HCT116 (cell line): Measurements from ENCODE around the gene OBSCN. TPM values are rescaled to one million over a fixed set of nuclear protein-coding genes. Genes with fewer than 3 reads are reported as not detected.

Experiments used
- ATAC-seq: fragments of 200-7000 bp; cut with Tn5 transposase; 2 replicates; pipeline ENCODE4 v1.9.1; 2020; ENCODE audit warnings: mild to moderate bottlenecking, moderate library complexity
- BruUV-seq: library from RNA; stranded (reverse); fragments of 400-500 nt; replicated peaks from 2 replicates; lab custom pipeline; 2021; lab: Mats Ljungman, UMichigan
- CTCF ChIA-PET: fragments of 300-600 bp; sonication (Branson Sonifier 250); formaldehyde crosslinking; loops from one replicate; lab custom pipeline; 2021; ENCODE audit warnings: antibody characterized with exemption; lab: Charles Lee
- POLR2A ChIA-PET: fragments of 300-600, 350-600 bp; sonication (Branson Sonifier 250); formaldehyde crosslinking; loops from one replicate; lab custom pipeline; 2021; ENCODE audit warnings: antibody characterized with exemption; lab: Charles Lee
- RAD21 ChIA-PET, 2 experiments: fragments of 300-600 bp; sonication (Branson Sonifier 250); formaldehyde crosslinking; loops; one replicate each; lab custom pipeline; 2023; ENCODE audit warnings: low total read pairs in 2 of 2; ENCODE audit not compliant: uncharacterized antibody in 2 of 2, unreplicated experiment in 2 of 2, low non-redundant PET in 1 of 2; lab: Charles Lee
- DNase-seq: peaks from one replicate; pipeline ENCODE4 v3.0.0-alpha.2; 2010; ENCODE audit warnings: low read depth, low spot score
- H2AFZ ChIP-seq: fragments of 200-600 bp; shearing (Covaris generic), sonication (generic); 2 replicates; pipeline ENCODE4 v1.6.1; 2017; ENCODE audit warnings: low read depth, mixed run types, mixed read lengths, antibody characterized with exemption, low read length; ENCODE audit not compliant: poor library complexity, severe bottlenecking
- H3K27ac ChIP-seq: 2 replicates; pipeline ENCODE4 v1.5.1; 2012; ENCODE audit warnings: low read depth, low read length
- H3K27me3 ChIP-seq: fragments of 200-600 bp; sonication (generic); 2 replicates; pipeline ENCODE4 v1.6.1; 2016; ENCODE audit warnings: mixed run types, low read length, mixed read lengths; ENCODE audit not compliant: insufficient read depth
- H3K36me3 ChIP-seq, 2 experiments: fragments of 200-500 bp in 1 of 2; fragments of 200-600 bp in 1 of 2; sonication (Bioruptor generic) in 1 of 2; sonication (generic) in 1 of 2; 2 replicates each; pipeline versions ENCODE4 v1.5.1 to v1.6.1; 2014 to 2016; ENCODE audit warnings: low read length in 2 of 2, inconsistent platforms in 1 of 2, mixed read lengths in 1 of 2, mixed run types in 1 of 2; ENCODE audit not compliant: insufficient read depth in 2 of 2, control insufficient read depth in 1 of 2
- H3K4me1 ChIP-seq, 2 experiments: fragments of 200-600 bp in 1 of 2; sonication (generic) in 1 of 2; 2 replicates each; pipeline versions ENCODE4 v1.5.1 to v1.6.1; 2012 to 2017; ENCODE audit warnings: low read length in 2 of 2, inconsistent platforms in 1 of 2, mild to moderate bottlenecking in 1 of 2, mixed read lengths in 1 of 2, mixed run types in 1 of 2, moderate library complexity in 1 of 2; ENCODE audit not compliant: insufficient read depth in 2 of 2, control insufficient read depth in 1 of 2
- H3K4me2 ChIP-seq: fragments of 200-600 bp; sonication (generic); 2 replicates; pipeline ENCODE4 v1.6.1; 2017; ENCODE audit warnings: mixed run types, low read length, mixed read lengths
- H3K4me3 ChIP-seq, 2 experiments: fragments of 200-600 bp in 1 of 2; sonication (generic) in 1 of 2; replicated peaks in 1 of 2; 2 replicates each; pipeline ENCODE4 v1.5.1; 2011 to 2016; ENCODE audit warnings: low read length in 2 of 2, control low read depth in 1 of 2, low read depth in 1 of 2, mild to moderate bottlenecking in 1 of 2, mixed read lengths in 1 of 2, mixed run types in 1 of 2
- H3K79me2 ChIP-seq: fragments of 200-600 bp; sonication (generic); 2 replicates; pipeline ENCODE4 v1.6.1; 2017; ENCODE audit warnings: mild to moderate bottlenecking, mixed run types, low read length, moderate library complexity, mixed read lengths; ENCODE audit not compliant: insufficient read depth
- H3K9ac ChIP-seq: fragments of 200-600 bp; sonication (generic); 2 replicates; pipeline ENCODE4 v1.6.1; 2016; ENCODE audit warnings: low read length, mixed read lengths
- H3K9me2 ChIP-seq: fragments of 200-600 bp; sonication (generic), shearing (Covaris generic); 2 replicates; pipeline ENCODE4 v1.6.1; 2017; ENCODE audit warnings: mixed run types, mild to moderate bottlenecking, moderate library complexity; ENCODE audit not compliant: insufficient read depth
- H3K9me3 ChIP-seq, 2 experiments: fragments of 200-500 bp in 1 of 2; fragments of 200-600 bp in 1 of 2; sonication (Bioruptor generic) in 1 of 2; sonication (generic) in 1 of 2; 2 replicates each; pipeline ENCODE4 v1.6.1; 2014 to 2017; ENCODE audit warnings: low read length in 2 of 2, mixed read lengths in 2 of 2, inconsistent platforms in 1 of 2, low read depth in 1 of 2, mild to moderate bottlenecking in 1 of 2, mixed run types in 1 of 2, moderate library complexity in 1 of 2; ENCODE audit not compliant: control insufficient read depth in 1 of 2, insufficient read depth in 1 of 2
- H4K20me1 ChIP-seq: fragments of 200-600 bp; sonication (generic), shearing (Covaris generic); 2 replicates; pipeline ENCODE4 v1.6.1; 2017; ENCODE audit warnings: mixed run types, mild to moderate bottlenecking, moderate library complexity; ENCODE audit not compliant: insufficient read depth
- CBX3 ChIP-seq: IDR thresholded peaks from 2 replicates; pipeline ENCODE4 v1.6.1; 2012; ENCODE audit warnings: low read depth
- CEBPB ChIP-seq: IDR thresholded peaks from 2 replicates; pipeline ENCODE4 v1.6.1; 2012; ENCODE audit warnings: low read depth
- EGR1 ChIP-seq: IDR thresholded peaks from 2 replicates; pipeline ENCODE4 v1.6.1; 2012; ENCODE audit warnings: low read depth
- ELF1 ChIP-seq: IDR thresholded peaks from 2 replicates; pipeline ENCODE4 v1.6.1; 2012; ENCODE audit warnings: low read depth, borderline replicate concordance
- EZH2phosphoT487 ChIP-seq: fragments of 200-600 bp; IDR thresholded peaks from 2 replicates; pipeline ENCODE4 v1.6.1; 2018; ENCODE audit warnings: antibody characterized with exemption, borderline replicate concordance
- FOSL1 ChIP-seq: IDR thresholded peaks from 2 replicates; pipeline ENCODE4 v1.6.1; 2012; ENCODE audit warnings: low read depth
- JUND ChIP-seq: IDR thresholded peaks from 2 replicates; pipeline ENCODE4 v1.6.1; 2012
- POLR2A ChIP-seq: IDR thresholded peaks from 2 replicates; pipeline ENCODE4 v1.7.0; 2011; ENCODE audit warnings: borderline replicate concordance; ENCODE audit not compliant: insufficient read depth, insufficient read length; ENCODE audit errors: extremely low read depth
- POLR2AphosphoS5 ChIP-seq: IDR thresholded peaks from 2 replicates; pipeline ENCODE4 v1.6.1; 2011; ENCODE audit warnings: mild to moderate bottlenecking, low read depth, low read length, moderate library complexity
- RAD21 ChIP-seq: IDR thresholded peaks from 2 replicates; pipeline ENCODE4 v1.6.1; 2012; ENCODE audit warnings: low read depth, mild to moderate bottlenecking
- SIN3A ChIP-seq: IDR thresholded peaks from 2 replicates; pipeline ENCODE4 v1.6.1; 2012; ENCODE audit warnings: low read depth
- SP1 ChIP-seq: IDR thresholded peaks from 2 replicates; pipeline ENCODE4 v1.6.1; 2012; ENCODE audit warnings: low read depth
- TCF7L2 ChIP-seq: IDR thresholded peaks from 2 replicates; pipeline ENCODE4 v1.7.0; 2011; ENCODE audit warnings: borderline replicate concordance, inconsistent platforms; ENCODE audit not compliant: insufficient read depth, insufficient read length; ENCODE audit errors: extremely low read depth
- YY1 ChIP-seq: IDR thresholded peaks from 2 replicates; pipeline ENCODE4 v1.6.1; 2011; ENCODE audit warnings: low read length, low read depth, moderate library complexity, mild to moderate bottlenecking; ENCODE audit not compliant: insufficient replicate concordance; ENCODE audit errors: extremely low read depth
- ZFX ChIP-seq: fragments of 450-650 bp; IDR thresholded peaks from 2 replicates; pipeline ENCODE4 v1.6.1; 2017
- ZNF274 ChIP-seq: fragments of 200-500 bp; sonication (Bioruptor generic); IDR thresholded peaks from 2 replicates; pipeline ENCODE4 v1.6.1; 2014; ENCODE audit warnings: mild to moderate bottlenecking, low read depth, low read length, inconsistent platforms
- intact Hi-C: fragments of 100-400 bp; cut with micrococcal nuclease; formaldehyde crosslinking; loops from 2 replicates; pipeline ENCODE4 v1.10.0; 2022
- total RNA-seq: library from RNA; stranded (reverse); gene quantifications from one replicate; pipeline ENCODE4 v1.2.1, GENCODE V29; 2021; ENCODE audit not compliant: unreplicated experiment
- TF ChIP-seq, protein P1 (sequence below): IDR thresholded peaks from 2 replicates; pipeline ENCODE4 v1.6.1; 2012; ENCODE audit warnings: low read depth
- TF ChIP-seq, protein P2 (sequence below): IDR thresholded peaks from 2 replicates; pipeline ENCODE4 v1.6.1; 2011; ENCODE audit warnings: mild to moderate bottlenecking, low read length, moderate library complexity; ENCODE audit not compliant: insufficient replicate concordance; ENCODE audit errors: extremely low read depth
- TF ChIP-seq, protein P3 (sequence below), 3 experiments: fragments of 200-600 bp in 1 of 3; sonication (generic) in 1 of 3; IDR thresholded peaks in 2 of 3; conservative IDR thresholded peaks in 1 of 3; 2 replicates each; pipeline ENCODE4 v1.5.1; 2012 to 2017; ENCODE audit warnings: low read depth in 2 of 3, low read length in 2 of 3, antibody characterized with exemption in 1 of 3, borderline replicate concordance in 1 of 3, control low read depth in 1 of 3, mild to moderate bottlenecking in 1 of 3, mixed read lengths in 1 of 3, mixed run types in 1 of 3, moderate library complexity in 1 of 3; ENCODE audit not compliant: insufficient read depth in 1 of 3

Gene OBSCN
- total RNA-seq, 1 experiment from 2014 or later = 16.6 TPM

DNA sequence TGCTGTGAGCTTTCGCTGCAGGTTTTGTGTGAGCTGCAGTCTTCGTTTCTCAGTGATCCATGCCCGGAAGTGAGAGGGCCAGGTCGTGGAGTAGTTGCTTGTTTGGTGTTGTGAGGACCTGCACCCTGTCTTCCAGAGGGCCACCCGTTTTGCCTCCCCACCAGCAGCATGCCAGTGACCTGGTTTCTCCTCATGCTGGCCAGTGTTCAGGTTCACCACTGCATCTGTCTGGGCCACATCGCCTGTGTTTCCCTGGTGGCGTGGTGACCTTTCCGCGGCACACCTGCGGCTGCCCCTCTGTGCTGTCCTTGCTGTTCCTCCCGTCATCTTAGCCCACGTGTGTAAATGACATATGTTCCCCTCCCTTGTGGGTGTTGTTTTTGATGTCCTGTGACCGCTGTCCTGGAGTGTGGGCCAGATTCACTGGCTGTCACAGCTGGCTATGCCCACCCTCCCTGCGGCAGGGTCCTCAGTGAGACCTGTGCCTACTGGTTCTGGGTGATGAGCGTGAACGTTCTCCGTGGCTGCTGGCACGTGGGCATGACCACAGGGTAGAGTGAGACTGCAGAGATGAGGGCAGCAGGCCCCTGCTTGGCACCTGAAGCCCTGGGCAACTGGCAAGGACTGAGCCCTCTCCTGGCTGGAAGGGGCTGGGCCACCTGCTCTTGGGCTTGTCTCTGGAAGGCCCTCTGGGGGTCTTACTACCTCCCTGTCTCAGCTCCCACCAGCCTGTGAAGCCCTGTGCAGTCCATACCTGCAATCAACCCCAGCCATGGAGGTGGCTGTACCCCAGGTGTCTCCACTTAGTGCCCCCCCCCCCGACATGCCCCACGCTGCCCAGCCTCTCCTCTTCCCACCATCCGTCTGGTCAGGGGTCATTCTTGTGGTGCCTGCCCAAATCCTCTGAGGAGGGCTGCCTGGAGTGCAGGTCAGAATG is 35.0 kb upstream of the OBSCN start:
- Histone ChIP-seq H3K4me2 (no peak overlapping the region), H3K4me3 (no peak overlapping the region), H2AFZ (no peak overlapping the region), H3K79me2 (peaks cover 15% of the 10 kb centered on the region; the same call in 1 of the 2 replicates), H3K36me3 (no peaks in the 10 kb centered on the region), H3K27ac (no peak overlapping the region; the same call in 1 of the 2 replicates), H3K9me3 (no peaks in the 10 kb centered on the region), H3K4me1 (peaks cover 5 to 16% of the 10 kb centered on the region in 2 experiments), H3K9me2 (no peaks in the 10 kb centered on the region), H4K20me1 (no peaks in the 10 kb centered on the region), H3K9ac (peak overlapping the region; percentile 40; the same call in 1 of the 2 replicates), H3K27me3 (no peaks in the 10 kb centered on the region)
- no peak for TF ChIP-seq ZNF274
- no peak for TF ChIP-seq FOSL1
- TF ChIP-seq ELF1 = no peak
- TF ChIP-seq POLR2A = no peak
- TF ChIP-seq, protein P1, sequence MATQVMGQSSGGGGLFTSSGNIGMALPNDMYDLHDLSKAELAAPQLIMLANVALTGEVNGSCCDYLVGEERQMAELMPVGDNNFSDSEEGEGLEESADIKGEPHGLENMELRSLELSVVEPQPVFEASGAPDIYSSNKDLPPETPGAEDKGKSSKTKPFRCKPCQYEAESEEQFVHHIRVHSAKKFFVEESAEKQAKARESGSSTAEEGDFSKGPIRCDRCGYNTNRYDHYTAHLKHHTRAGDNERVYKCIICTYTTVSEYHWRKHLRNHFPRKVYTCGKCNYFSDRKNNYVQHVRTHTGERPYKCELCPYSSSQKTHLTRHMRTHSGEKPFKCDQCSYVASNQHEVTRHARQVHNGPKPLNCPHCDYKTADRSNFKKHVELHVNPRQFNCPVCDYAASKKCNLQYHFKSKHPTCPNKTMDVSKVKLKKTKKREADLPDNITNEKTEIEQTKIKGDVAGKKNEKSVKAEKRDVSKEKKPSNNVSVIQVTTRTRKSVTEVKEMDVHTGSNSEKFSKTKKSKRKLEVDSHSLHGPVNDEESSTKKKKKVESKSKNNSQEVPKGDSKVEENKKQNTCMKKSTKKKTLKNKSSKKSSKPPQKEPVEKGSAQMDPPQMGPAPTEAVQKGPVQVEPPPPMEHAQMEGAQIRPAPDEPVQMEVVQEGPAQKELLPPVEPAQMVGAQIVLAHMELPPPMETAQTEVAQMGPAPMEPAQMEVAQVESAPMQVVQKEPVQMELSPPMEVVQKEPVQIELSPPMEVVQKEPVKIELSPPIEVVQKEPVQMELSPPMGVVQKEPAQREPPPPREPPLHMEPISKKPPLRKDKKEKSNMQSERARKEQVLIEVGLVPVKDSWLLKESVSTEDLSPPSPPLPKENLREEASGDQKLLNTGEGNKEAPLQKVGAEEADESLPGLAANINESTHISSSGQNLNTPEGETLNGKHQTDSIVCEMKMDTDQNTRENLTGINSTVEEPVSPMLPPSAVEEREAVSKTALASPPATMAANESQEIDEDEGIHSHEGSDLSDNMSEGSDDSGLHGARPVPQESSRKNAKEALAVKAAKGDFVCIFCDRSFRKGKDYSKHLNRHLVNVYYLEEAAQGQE = no peak
- TF ChIP-seq SIN3A = no peak
- no peak for TF ChIP-seq CBX3
- TF ChIP-seq TCF7L2 = no peak
- TF ChIP-seq SP1 = no peak
- no peak for TF ChIP-seq CEBPB
- TF ChIP-seq EZH2phosphoT487 = no peak
- no peak for TF ChIP-seq JUND
- TF ChIP-seq RAD21 = no peak
- TF ChIP-seq, protein P2, sequence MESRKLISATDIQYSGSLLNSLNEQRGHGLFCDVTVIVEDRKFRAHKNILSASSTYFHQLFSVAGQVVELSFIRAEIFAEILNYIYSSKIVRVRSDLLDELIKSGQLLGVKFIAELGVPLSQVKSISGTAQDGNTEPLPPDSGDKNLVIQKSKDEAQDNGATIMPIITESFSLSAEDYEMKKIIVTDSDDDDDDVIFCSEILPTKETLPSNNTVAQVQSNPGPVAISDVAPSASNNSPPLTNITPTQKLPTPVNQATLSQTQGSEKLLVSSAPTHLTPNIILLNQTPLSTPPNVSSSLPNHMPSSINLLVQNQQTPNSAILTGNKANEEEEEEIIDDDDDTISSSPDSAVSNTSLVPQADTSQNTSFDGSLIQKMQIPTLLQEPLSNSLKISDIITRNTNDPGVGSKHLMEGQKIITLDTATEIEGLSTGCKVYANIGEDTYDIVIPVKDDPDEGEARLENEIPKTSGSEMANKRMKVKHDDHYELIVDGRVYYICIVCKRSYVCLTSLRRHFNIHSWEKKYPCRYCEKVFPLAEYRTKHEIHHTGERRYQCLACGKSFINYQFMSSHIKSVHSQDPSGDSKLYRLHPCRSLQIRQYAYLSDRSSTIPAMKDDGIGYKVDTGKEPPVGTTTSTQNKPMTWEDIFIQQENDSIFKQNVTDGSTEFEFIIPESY = no peak
- TF ChIP-seq POLR2AphosphoS5 = no peak
- TF ChIP-seq EGR1 = no peak
- TF ChIP-seq YY1 = no peak
- TF ChIP-seq ZFX = no peak
- TF ChIP-seq, protein P3, sequence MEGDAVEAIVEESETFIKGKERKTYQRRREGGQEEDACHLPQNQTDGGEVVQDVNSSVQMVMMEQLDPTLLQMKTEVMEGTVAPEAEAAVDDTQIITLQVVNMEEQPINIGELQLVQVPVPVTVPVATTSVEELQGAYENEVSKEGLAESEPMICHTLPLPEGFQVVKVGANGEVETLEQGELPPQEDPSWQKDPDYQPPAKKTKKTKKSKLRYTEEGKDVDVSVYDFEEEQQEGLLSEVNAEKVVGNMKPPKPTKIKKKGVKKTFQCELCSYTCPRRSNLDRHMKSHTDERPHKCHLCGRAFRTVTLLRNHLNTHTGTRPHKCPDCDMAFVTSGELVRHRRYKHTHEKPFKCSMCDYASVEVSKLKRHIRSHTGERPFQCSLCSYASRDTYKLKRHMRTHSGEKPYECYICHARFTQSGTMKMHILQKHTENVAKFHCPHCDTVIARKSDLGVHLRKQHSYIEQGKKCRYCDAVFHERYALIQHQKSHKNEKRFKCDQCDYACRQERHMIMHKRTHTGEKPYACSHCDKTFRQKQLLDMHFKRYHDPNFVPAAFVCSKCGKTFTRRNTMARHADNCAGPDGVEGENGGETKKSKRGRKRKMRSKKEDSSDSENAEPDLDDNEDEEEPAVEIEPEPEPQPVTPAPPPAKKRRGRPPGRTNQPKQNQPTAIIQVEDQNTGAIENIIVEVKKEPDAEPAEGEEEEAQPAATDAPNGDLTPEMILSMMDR (IDR thresholded peaks at IDR 0.05 in 2 of 3, conservative IDR thresholded peaks at IDR 0.05 in 1 of 3; ENCODE audit: borderline replicate concordance in 1 of 3, insufficient read depth in 1 of 3, low read depth in 2 of 3, low read length in 2 of 3) = no peak
- ChIA-PET POLR2A (interaction anchor here (0.6 to 1.7 kb wide), 2 partner anchors 8 to 174 kb away, joined by 3 to 12 read pairs; partner anchors contain the start of gene IBA57), CTCF (interaction anchor here (0.6 to 1.7 kb wide), 2 partner anchors 8 to 42 kb away, joined by 3 to 10 read pairs; no protein-coding TSS in a partner anchor), RAD21 (interaction anchor here in 1 of 2 experiments (1.5 kb wide), 1 partner anchor 8 kb away, joined by 4 read pairs; the partner anchor contains the start of gene IBA57)
- DNase-seq (no peak), ATAC-seq (no peak)
- intact Hi-C loops = no loop called here
- no TSS peak for BruUV-seq
